Keratinocyte (primary cell): ENCODE results near the gene SFT2D1. TPM values are rescaled to one million over a fixed set of nuclear protein-coding genes. Genes with fewer than 3 reads are reported as not detected.

Source experiments
- DNase-seq: peaks from one replicate; pipeline ENCODE4 v3.0.0-alpha.2; 2011; ENCODE audit warnings: low read depth, missing footprints, low spot score
- FAIRE-seq: peaks from 2 replicates; lab custom pipeline; 2011; peaks lifted over from hg19 to GRCh38; lab: Jason Lieb, UNC
- H2AFZ ChIP-seq: 2 replicates; pipeline ENCODE4 v1.6.0; 2012; ENCODE audit warnings: low read length, control low read depth, inconsistent platforms; ENCODE audit not compliant: control insufficient read depth
- H3K27ac ChIP-seq: 2 replicates; pipeline ENCODE4 v1.5.1; 2011; ENCODE audit warnings: low read length; ENCODE audit not compliant: control insufficient read depth, insufficient read depth
- H3K27me3 ChIP-seq: 3 replicates; pipeline ENCODE4 v1.6.0; 2011; ENCODE audit warnings: low read length; ENCODE audit not compliant: control insufficient read depth, insufficient read depth; ENCODE audit errors: extremely low read depth
- H3K36me3 ChIP-seq, 2 experiments: 2 replicates in 1 of 2; 3 replicates in 1 of 2; pipeline ENCODE4 v1.5.1; 2011; ENCODE audit warnings: low read length in 2 of 2, mild to moderate bottlenecking in 1 of 2; ENCODE audit not compliant: control insufficient read depth in 2 of 2, insufficient read depth in 2 of 2; ENCODE audit errors: extremely low read depth in 1 of 2
- H3K4me1 ChIP-seq: 3 replicates; pipeline ENCODE4 v1.5.1; 2011; ENCODE audit warnings: low read length; ENCODE audit not compliant: control insufficient read depth, insufficient read depth; ENCODE audit errors: extremely low read depth
- H3K4me2 ChIP-seq: 3 replicates; pipeline ENCODE4 v1.6.0; 2011; ENCODE audit warnings: low read depth, low read length; ENCODE audit not compliant: control insufficient read depth, insufficient read depth; ENCODE audit errors: extremely low read depth
- H3K4me3 ChIP-seq, 3 experiments: fragments of 200-600 bp in 1 of 3; sonication (generic) in 1 of 3; 2 replicates in 2 of 3; 3 replicates in 1 of 3; pipeline ENCODE4 v1.5.1; 2011 to 2016; ENCODE audit warnings: low read length in 3 of 3, mild to moderate bottlenecking in 3 of 3, control low read depth in 2 of 3, inconsistent platforms in 1 of 3, low read depth in 1 of 3, mixed read lengths in 1 of 3, mixed run types in 1 of 3, moderate library complexity in 1 of 3; ENCODE audit not compliant: control insufficient read depth in 2 of 3, insufficient read depth in 2 of 3; ENCODE audit errors: extremely low read depth in 1 of 3
- H3K79me2 ChIP-seq: 2 replicates; pipeline ENCODE4 v1.6.0; 2012; ENCODE audit warnings: low read length; ENCODE audit not compliant: control insufficient read depth, insufficient read depth
- H3K9ac ChIP-seq: 3 replicates; pipeline ENCODE4 v1.6.0; 2011; ENCODE audit warnings: low read length; ENCODE audit not compliant: control insufficient read depth, insufficient read depth; ENCODE audit errors: extremely low read depth
- H3K9me1 ChIP-seq: 3 replicates; pipeline ENCODE4 v1.6.0; 2011; ENCODE audit warnings: low read length; ENCODE audit not compliant: control insufficient read depth, insufficient read depth; ENCODE audit errors: extremely low read depth
- H3K9me3 ChIP-seq: 2 replicates; pipeline ENCODE4 v1.5.1; 2012; ENCODE audit warnings: low read depth, low read length; ENCODE audit not compliant: control insufficient read depth
- H4K20me1 ChIP-seq: 3 replicates; pipeline ENCODE4 v1.6.0; 2011; ENCODE audit warnings: low read length; ENCODE audit not compliant: control insufficient read depth, insufficient read depth; ENCODE audit errors: extremely low read depth
- EZH2 ChIP-seq: IDR thresholded peaks from one replicate; pipeline ENCODE4 v1.6.1; 2012; ENCODE audit warnings: inconsistent platforms, mild to moderate bottlenecking, low read length, moderate library complexity
- dilution Hi-C: fragments of 300-500 bp; cut with MboI; formaldehyde crosslinking; loops from one replicate; pipeline ENCODE4 v1.7.0; 2020; ENCODE audit warnings: low sequenced_read_pairs; ENCODE audit not compliant: extremely low pct_ligation_motif_present
- polyA plus RNA-seq, 5 experiments: library from polyadenylated mRNA; depleted of rRNA in 3 of 5; stranded (reverse) in 3 of 5; stranded (forward) in 1 of 5; unstranded in 1 of 5; fragments of >200 nt; gene quantifications; 1 replicate in 1 of 5; 2 replicates in 3 of 5; 3 replicates in 1 of 5; pipeline versions ENCODE4 v1.2.1 to v1.2.3, GENCODE V29; 2011 to 2012; ENCODE audit warnings: missing spikeins in 2 of 5, low read depth in 1 of 5, low replicate concordance in 1 of 5
- TF ChIP-seq, protein P1 (sequence below), 3 experiments: IDR thresholded peaks in 1 of 3; conservative IDR thresholded peaks in 1 of 3; optimal IDR thresholded peaks in 1 of 3; 2 replicates in 2 of 3; 3 replicates in 1 of 3; pipeline versions ENCODE3 to v1.5.1; 2011; ENCODE audit warnings: low read length in 3 of 3, mild to moderate bottlenecking in 3 of 3, moderate library complexity in 2 of 3, control low read depth in 1 of 3, inconsistent platforms in 1 of 3; ENCODE audit not compliant: insufficient read depth in 2 of 3; ENCODE audit errors: extremely low read depth in 1 of 3

SFT2D1 gene
- polyA plus RNA-seq, 1 donor (not counting 4 experiments of a cell fraction or from before 2014, with no cell fraction given), result 84.3 TPM

DNA sequence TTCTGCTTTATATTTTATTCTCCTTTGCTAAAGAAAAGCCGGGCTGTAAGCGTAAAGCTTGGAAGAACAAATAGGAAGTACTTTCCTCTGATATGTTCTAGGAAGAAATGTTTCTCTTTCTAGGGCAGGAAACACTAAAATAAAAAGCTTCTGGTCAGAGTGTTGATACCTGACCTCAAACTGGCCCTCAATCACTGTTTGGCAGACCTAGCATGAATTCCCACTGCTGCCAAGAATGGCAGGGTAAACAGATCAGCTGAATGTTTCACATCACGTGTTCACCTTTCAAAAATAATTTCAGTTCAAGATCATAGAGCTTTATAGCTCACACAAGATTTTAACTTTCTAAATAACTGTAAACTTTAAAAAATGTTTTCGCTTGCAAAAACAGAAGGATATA is 37.5 kb upstream of the SFT2D1 start:
- FAIRE-seq, result no peak
- Histone ChIP-seq H3K9ac (no peak overlapping the region), H3K4me2 (no peak overlapping the region), H3K9me3 (no peaks in the 10 kb centered on the region), H3K27ac (no peak overlapping the region), H3K27me3 (no peaks in the 10 kb centered on the region), H3K9me1 (no peaks in the 10 kb centered on the region), H3K4me3 (no peak overlapping the region), H3K36me3 (no peaks in the 10 kb centered on the region), H3K79me2 (peaks cover 4% of the 10 kb centered on the region), H2AFZ (no peak overlapping the region), H3K4me1 (no peaks in the 10 kb centered on the region), H4K20me1 (no peaks in the 10 kb centered on the region)
- TF ChIP-seq EZH2, result no peak
- dilution Hi-C loops, result no loop called here
- DNase-seq, result no peak

DNA sequence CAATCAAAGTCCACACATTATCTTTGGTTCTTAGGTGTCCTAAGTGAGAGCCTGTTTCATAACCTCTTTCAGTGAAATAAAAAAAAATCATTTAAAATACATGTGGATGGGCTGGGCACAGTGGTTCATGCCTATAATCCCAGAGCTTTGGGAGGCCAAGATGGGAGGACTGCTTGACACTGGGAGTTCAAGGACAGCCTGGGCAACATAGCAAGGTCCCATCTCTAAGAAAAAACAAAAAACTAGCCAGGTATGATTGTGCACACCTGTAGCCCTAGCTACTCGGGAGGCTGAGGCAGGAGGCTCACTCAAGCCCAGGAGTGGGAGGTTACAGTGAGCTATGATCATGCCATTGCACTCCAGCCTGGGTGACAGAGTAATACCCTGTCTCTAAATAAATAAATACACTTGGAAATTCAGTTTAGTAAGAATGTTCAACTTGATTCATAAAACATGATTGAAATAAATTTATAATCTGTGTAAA is 36.8 kb upstream of the SFT2D1 start:
- peaks cover 4% of the 10 kb centered on the region for H3K79me2 ChIP-seq
- no peak overlapping the region for H3K9ac ChIP-seq
- H3K4me3 ChIP-seq, result no peak overlapping the region
- H3K9me1 ChIP-seq, result no peaks in the 10 kb centered on the region
- no peaks in the 10 kb centered on the region for H4K20me1 ChIP-seq
- no peaks in the 10 kb centered on the region for H3K36me3 ChIP-seq
- DNase-seq (no peak), FAIRE-seq (no peak)
- H3K4me1 ChIP-seq, result no peaks in the 10 kb centered on the region
- no peak overlapping the region for H3K4me2 ChIP-seq
- no peak overlapping the region for H2AFZ ChIP-seq
- no peaks in the 10 kb centered on the region for H3K9me3 ChIP-seq
- no peak overlapping the region for H3K27ac ChIP-seq
- TF ChIP-seq, protein P1, sequence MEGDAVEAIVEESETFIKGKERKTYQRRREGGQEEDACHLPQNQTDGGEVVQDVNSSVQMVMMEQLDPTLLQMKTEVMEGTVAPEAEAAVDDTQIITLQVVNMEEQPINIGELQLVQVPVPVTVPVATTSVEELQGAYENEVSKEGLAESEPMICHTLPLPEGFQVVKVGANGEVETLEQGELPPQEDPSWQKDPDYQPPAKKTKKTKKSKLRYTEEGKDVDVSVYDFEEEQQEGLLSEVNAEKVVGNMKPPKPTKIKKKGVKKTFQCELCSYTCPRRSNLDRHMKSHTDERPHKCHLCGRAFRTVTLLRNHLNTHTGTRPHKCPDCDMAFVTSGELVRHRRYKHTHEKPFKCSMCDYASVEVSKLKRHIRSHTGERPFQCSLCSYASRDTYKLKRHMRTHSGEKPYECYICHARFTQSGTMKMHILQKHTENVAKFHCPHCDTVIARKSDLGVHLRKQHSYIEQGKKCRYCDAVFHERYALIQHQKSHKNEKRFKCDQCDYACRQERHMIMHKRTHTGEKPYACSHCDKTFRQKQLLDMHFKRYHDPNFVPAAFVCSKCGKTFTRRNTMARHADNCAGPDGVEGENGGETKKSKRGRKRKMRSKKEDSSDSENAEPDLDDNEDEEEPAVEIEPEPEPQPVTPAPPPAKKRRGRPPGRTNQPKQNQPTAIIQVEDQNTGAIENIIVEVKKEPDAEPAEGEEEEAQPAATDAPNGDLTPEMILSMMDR (optimal IDR thresholded peaks at IDR 0.05 in 1 of 3, IDR thresholded peaks at IDR 0.05 in 1 of 3, conservative IDR thresholded peaks at IDR 0.05 in 1 of 3; ENCODE audit: extremely low read depth in 1 of 3, insufficient read depth in 2 of 3, low read length in 3 of 3), result no peak
- TF ChIP-seq EZH2, result no peak
- H3K27me3 ChIP-seq, result no peaks in the 10 kb centered on the region
- dilution Hi-C loops, result no loop called here

DNA sequence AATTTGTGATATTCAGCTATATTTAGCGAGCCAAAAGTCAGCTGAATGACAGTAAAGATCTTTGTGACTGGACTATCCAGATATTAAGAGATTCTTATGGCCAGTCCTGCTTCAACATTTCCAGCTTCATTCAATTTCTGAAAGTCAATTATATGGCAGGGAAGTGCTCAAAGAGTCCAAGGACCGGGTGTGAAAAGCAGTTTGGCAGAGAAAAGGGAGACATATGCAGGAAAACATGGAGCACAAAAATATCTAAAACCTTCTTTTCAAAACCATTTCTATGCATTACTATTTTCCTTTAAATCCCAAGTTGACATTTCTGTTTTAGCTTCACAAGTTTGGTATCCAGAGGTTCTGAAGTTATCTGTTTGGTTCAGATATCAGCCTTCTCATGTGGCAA is 35.4 kb upstream of the SFT2D1 start:
- dilution Hi-C loops, result no loop called here
- Histone ChIP-seq H3K4me3 (no peak overlapping the region), H3K27me3 (no peaks in the 10 kb centered on the region), H3K4me2 (no peak overlapping the region), H2AFZ (no peak overlapping the region), H3K4me1 (no peaks in the 10 kb centered on the region), H3K9ac (no peak overlapping the region), H4K20me1 (no peaks in the 10 kb centered on the region), H3K36me3 (no peaks in the 10 kb centered on the region), H3K9me1 (no peaks in the 10 kb centered on the region), H3K27ac (no peak overlapping the region), H3K9me3 (no peaks in the 10 kb centered on the region), H3K79me2 (peaks cover 4% of the 10 kb centered on the region)
- TF ChIP-seq EZH2, result no peak
- TF ChIP-seq, protein P1 (optimal IDR thresholded peaks at IDR 0.05 in 1 of 3, IDR thresholded peaks at IDR 0.05 in 1 of 3, conservative IDR thresholded peaks at IDR 0.05 in 1 of 3; ENCODE audit: extremely low read depth in 1 of 3, insufficient read depth in 2 of 3, low read length in 3 of 3), result no peak
- no peak for FAIRE-seq
- DNase-seq, result no peak
